ENCODE results near the gene ARFGEF3.

The ARFGEF3 gene

GRCh38 chr6:138382498-138383265, 220.9 kb downstream of the ARFGEF3 start:
- no peak for TF ChIP-seq POLR2AphosphoS5 (IDR thresholded peaks at IDR 0.05; ENCODE audit: low read depth, low read length)
- no peak for TF ChIP-seq REST (IDR thresholded peaks at IDR 0.05; ENCODE audit: insufficient read depth in 1 of 2, low read depth in 2 of 2, low read length in 2 of 2)
- TF ChIP-seq TAF1 (IDR thresholded peaks at IDR 0.05; ENCODE audit: borderline replicate concordance, insufficient read depth, low read length), result no peak
- no peak for TF ChIP-seq FOXP2 (optimal IDR thresholded peaks at IDR 0.05; ENCODE audit: borderline replicate concordance, extremely low read depth, extremely low read length, insufficient read depth)
- TF ChIP-seq SIN3A (IDR thresholded peaks at IDR 0.05; ENCODE audit: borderline replicate concordance, insufficient read depth, low read length), result no peak

GRCh38 chr6:138383776-138384175, 222.0 kb downstream of the ARFGEF3 start:
- TF ChIP-seq POLR2AphosphoS5 (IDR thresholded peaks at IDR 0.05; ENCODE audit: low read depth, low read length) (no peak), TAF1 (IDR thresholded peaks at IDR 0.05; ENCODE audit: borderline replicate concordance, insufficient read depth, low read length) (no peak), REST (IDR thresholded peaks at IDR 0.05; ENCODE audit: insufficient read depth in 1 of 2, low read depth in 2 of 2, low read length in 2 of 2) (no peak), SIN3A (IDR thresholded peaks at IDR 0.05; ENCODE audit: borderline replicate concordance, insufficient read depth, low read length) (no peak), FOXP2 (optimal IDR thresholded peaks at IDR 0.05; ENCODE audit: borderline replicate concordance, extremely low read depth, extremely low read length, insufficient read depth) (no peak)

GRCh38 chr6:138386897-138387296, 225.2 kb downstream of the ARFGEF3 start:
- TF ChIP-seq POLR2AphosphoS5 (IDR thresholded peaks at IDR 0.05; ENCODE audit: low read depth, low read length) (no peak), SIN3A (IDR thresholded peaks at IDR 0.05; ENCODE audit: borderline replicate concordance, insufficient read depth, low read length) (no peak), REST (IDR thresholded peaks at IDR 0.05; ENCODE audit: insufficient read depth in 1 of 2, low read depth in 2 of 2, low read length in 2 of 2) (no peak), FOXP2 (optimal IDR thresholded peaks at IDR 0.05; ENCODE audit: borderline replicate concordance, extremely low read depth, extremely low read length, insufficient read depth) (no peak), TAF1 (IDR thresholded peaks at IDR 0.05; ENCODE audit: borderline replicate concordance, insufficient read depth, low read length) (no peak)

- no peak for TF ChIP-seq POLR2AphosphoS5 (IDR thresholded peaks at IDR 0.05; ENCODE audit: low read depth, low read length)
- no peak for TF ChIP-seq REST (IDR thresholded peaks at IDR 0.05; ENCODE audit: insufficient read depth in 1 of 2, low read depth in 2 of 2, low read length in 2 of 2)
- no peak for TF ChIP-seq SIN3A (IDR thresholded peaks at IDR 0.05; ENCODE audit: borderline replicate concordance, insufficient read depth, low read length)
- TF ChIP-seq FOXP2 (optimal IDR thresholded peaks at IDR 0.05; ENCODE audit: borderline replicate concordance, extremely low read depth, extremely low read length, insufficient read depth), result no peak
- TF ChIP-seq TAF1 (IDR thresholded peaks at IDR 0.05; ENCODE audit: borderline replicate concordance, insufficient read depth, low read length), result no peak
These were observed 226.0 kb downstream of the ARFGEF3 start for GRCh38 chr6:138387577-138388368.
